ENCODE data around the gene PRKCI. TPM values are rescaled to one million over a fixed set of nuclear protein-coding genes. Genes with fewer than 3 reads are reported as not detected.
A peak's percentile ranks its signal among the peaks of the same experiment; 100 is the strongest.

PRKCI gene
- total and polyA plus RNA-seq, 2 of the 4 experiments (the other 2 are of a cell fraction): 28.7 to 53.4 TPM

- no peak overlapping the region for H2BK120ac ChIP-seq (ENCODE audit: low read depth, low read length)
- in situ Hi-C loops (cut with MboI; ENCODE audit: low sequenced_read_pairs): no loop called here
- no peak overlapping the region for H2AK5ac ChIP-seq (ENCODE audit: low read depth, low read length)
- H3K27me3 ChIP-seq (ENCODE audit: control insufficient read depth, insufficient read depth, low read length): no peaks in the 10 kb centered on the region
- H3K36me3 ChIP-seq (ENCODE audit: control insufficient read depth, insufficient read depth, low read length): peaks cover 41% of the 10 kb centered on the region
- H2AFZ ChIP-seq (replicated peaks; ENCODE audit: low read length, poor library complexity): no peak overlapping the region
- no peak overlapping the region for H2BK15ac ChIP-seq (ENCODE audit: low read depth, low read length)
- H3K9ac ChIP-seq (ENCODE audit: low read depth, low read length): no peak overlapping the region
- dilution Hi-C loops (cut with HindIII; ENCODE audit: low sequenced_read_pairs, unreplicated experiment): no loop called here
- CTCF ChIA-PET: interaction anchor here (1.1 kb wide), 1 partner anchor 27 kb away, joined by 3 read pairs; no protein-coding TSS in a partner anchor
- TF ChIP-seq ELK1 (IDR thresholded peaks at IDR 0.05; ENCODE audit: borderline replicate concordance, low read depth, low read length) (no peak), CEBPB (IDR thresholded peaks at IDR 0.05; ENCODE audit: low read depth, low read length) (peak; percentile 35; the same call in 1 of the 2 replicates)
- BruUV-seq (replicated peaks): no TSS peak
- H2BK5ac ChIP-seq (ENCODE audit: low read depth, low read length, poor library complexity, severe bottlenecking): no peak overlapping the region
- H3K27ac ChIP-seq (ENCODE audit: insufficient read depth, low read length): no peak overlapping the region
- no peak overlapping the region for H3K14ac ChIP-seq (replicated peaks; ENCODE audit: low read depth, low read length)
- no peak overlapping the region for H3K4me3 ChIP-seq (ENCODE audit: insufficient read depth, low read depth, low read length)
- no peak overlapping the region for H2AK9ac ChIP-seq (replicated peaks; ENCODE audit: low read depth, low read length, poor library complexity)
- H3K79me1 ChIP-seq (ENCODE audit: low read depth in 1 of 2, low read length in 2 of 2): peaks cover 0 to 3% of the 10 kb centered on the region in 2 experiments; a peak in 1 of 4 replicates
- ATAC-seq (ENCODE audit: low read depth) (no peak; the same call in 1 of the 2 replicates), DNase-seq (peak; percentile 32)
- H3K4ac ChIP-seq (ENCODE audit: low read depth, low read length): no peak overlapping the region
- no peaks in the 10 kb centered on the region for H4K20me1 ChIP-seq (ENCODE audit: insufficient read depth, low read length)
- H2BK20ac ChIP-seq (ENCODE audit: low read depth, low read length): no peak overlapping the region
- no peak overlapping the region for H3K4me2 ChIP-seq (ENCODE audit: low read depth, low read length)
- intact Hi-C loops (cut with micrococcal nuclease): no loop called here
- POLR2A ChIA-PET (ENCODE audit: unreplicated experiment): no interaction called here
- no peak overlapping the region for H4K91ac ChIP-seq (ENCODE audit: insufficient read depth, low read depth, low read length)
- no peaks in the 10 kb centered on the region for H3K9me3 ChIP-seq (ENCODE audit: control insufficient read depth, insufficient read depth, low read length)
- no peak overlapping the region for H3K18ac ChIP-seq (ENCODE audit: low read depth, low read length)
- H3K9me1 ChIP-seq (ENCODE audit: insufficient read depth, low read length): peaks cover 3% of the 10 kb centered on the region; the same call in 1 of the 2 replicates
- no peaks in the 10 kb centered on the region for H3K4me1 ChIP-seq (ENCODE audit: control insufficient read depth, insufficient read depth, low read length)
- no peak overlapping the region for H3K23ac ChIP-seq (ENCODE audit: low read depth, low read length)
- no peak overlapping the region for H4K5ac ChIP-seq (ENCODE audit: low read depth, low read length)
- no peak overlapping the region for H4K8ac ChIP-seq (ENCODE audit: low read depth in 2 of 2, low read length in 2 of 2)
- no peak overlapping the region for H3K56ac ChIP-seq (ENCODE audit: extremely low read depth, insufficient read depth, low read length)
- 80% methylated on average over 2 of the region's 3 CpGs; no CpG with 5 or more reads in 1 of the 2 experiments for WGBS, 2 experiments (ENCODE audit: extremely low coverage in 2 of 2, insufficient read length in 1 of 2)
Measured at GRCh38 chr3:170301405-170301804, 79.2 kb downstream of the PRKCI start.
